Keratinocyte (primary cell): ENCODE data around the gene TWIST2.

ENCODE experiments used
- EZH2 ChIP-seq: IDR thresholded peaks from one replicate; pipeline ENCODE4 v1.6.1; 2012; ENCODE audit warnings: inconsistent platforms, mild to moderate bottlenecking, low read length, moderate library complexity
- TF ChIP-seq, protein P1 (sequence below), 3 experiments: IDR thresholded peaks in 1 of 3; conservative IDR thresholded peaks in 1 of 3; optimal IDR thresholded peaks in 1 of 3; 2 replicates in 2 of 3; 3 replicates in 1 of 3; pipeline versions ENCODE3 to v1.5.1; 2011; ENCODE audit warnings: low read length in 3 of 3, mild to moderate bottlenecking in 3 of 3, moderate library complexity in 2 of 3, control low read depth in 1 of 3, inconsistent platforms in 1 of 3; ENCODE audit not compliant: insufficient read depth in 2 of 3; ENCODE audit errors: extremely low read depth in 1 of 3

DNA sequence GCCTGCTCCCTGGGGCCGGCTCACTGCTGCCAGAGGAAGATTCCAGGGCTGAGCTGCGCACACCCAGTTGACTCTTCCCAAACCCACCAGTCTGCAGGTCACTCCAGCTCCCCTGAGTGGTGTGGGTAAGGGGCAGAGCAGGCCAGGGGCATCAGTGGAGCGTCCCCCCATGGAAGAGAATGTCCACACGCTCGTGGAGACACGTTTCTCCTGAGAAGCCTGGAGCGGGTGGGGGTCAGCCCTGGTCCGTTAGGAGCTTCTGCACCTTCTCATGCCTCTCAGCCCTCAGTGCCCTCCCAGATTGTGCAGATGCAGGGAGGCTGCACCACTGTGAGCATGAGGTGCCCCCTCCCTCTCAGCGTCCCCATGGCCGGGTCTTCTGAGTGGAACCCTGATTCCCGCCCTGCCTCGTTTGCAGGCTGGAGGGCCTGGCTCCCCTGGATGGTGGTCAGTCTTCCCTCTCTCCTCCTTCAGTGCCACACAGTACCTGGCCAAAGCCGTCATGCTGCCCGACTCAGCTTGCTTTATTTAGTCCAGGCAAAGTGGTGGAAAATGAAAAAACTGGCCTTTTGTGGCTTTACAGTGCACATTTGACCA is 37.0 kb downstream of the TWIST2 start:
- TF ChIP-seq, protein P1, sequence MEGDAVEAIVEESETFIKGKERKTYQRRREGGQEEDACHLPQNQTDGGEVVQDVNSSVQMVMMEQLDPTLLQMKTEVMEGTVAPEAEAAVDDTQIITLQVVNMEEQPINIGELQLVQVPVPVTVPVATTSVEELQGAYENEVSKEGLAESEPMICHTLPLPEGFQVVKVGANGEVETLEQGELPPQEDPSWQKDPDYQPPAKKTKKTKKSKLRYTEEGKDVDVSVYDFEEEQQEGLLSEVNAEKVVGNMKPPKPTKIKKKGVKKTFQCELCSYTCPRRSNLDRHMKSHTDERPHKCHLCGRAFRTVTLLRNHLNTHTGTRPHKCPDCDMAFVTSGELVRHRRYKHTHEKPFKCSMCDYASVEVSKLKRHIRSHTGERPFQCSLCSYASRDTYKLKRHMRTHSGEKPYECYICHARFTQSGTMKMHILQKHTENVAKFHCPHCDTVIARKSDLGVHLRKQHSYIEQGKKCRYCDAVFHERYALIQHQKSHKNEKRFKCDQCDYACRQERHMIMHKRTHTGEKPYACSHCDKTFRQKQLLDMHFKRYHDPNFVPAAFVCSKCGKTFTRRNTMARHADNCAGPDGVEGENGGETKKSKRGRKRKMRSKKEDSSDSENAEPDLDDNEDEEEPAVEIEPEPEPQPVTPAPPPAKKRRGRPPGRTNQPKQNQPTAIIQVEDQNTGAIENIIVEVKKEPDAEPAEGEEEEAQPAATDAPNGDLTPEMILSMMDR (optimal IDR thresholded peaks at IDR 0.05 in 1 of 3, IDR thresholded peaks at IDR 0.05 in 1 of 3, conservative IDR thresholded peaks at IDR 0.05 in 1 of 3; ENCODE audit: extremely low read depth in 1 of 3, insufficient read depth in 2 of 3, low read length in 3 of 3): no peak
- no peak for TF ChIP-seq EZH2
